Measurements from ENCODE around the gene P3H3.

Gene P3H3

GRCh38 chr12:6788972-6789924 is 39.0 kb upstream of the P3H3 start, which contains the start of gene CD4:
Gene CD4, plus strand, starts transcription at chr12:6789528. Its CDS starts 10,611 bp downstream, at chr12:6800139.
- H3K9me3 Mint-ChIP-seq = no peaks in the 10 kb centered on the region
- peak within 1 kb of the TSS in 1 of 2 donors; percentile 47 for H3K4me3 Mint-ChIP-seq
- DNase-seq (no peak), ATAC-seq (replicated peaks) (peak; percentile 45)
- peaks cover 5 to 14% of the 10 kb centered on the region in 2 donors for H3K4me1 Mint-ChIP-seq (ENCODE audit: low read depth in 2 of 2)
- peaks cover 0 to 8% of the 10 kb centered on the region in 2 donors for H3K27me3 Mint-ChIP-seq
- H3K27ac Mint-ChIP-seq = peak within 1 kb of the TSS; percentile 1 to 5
- no peaks in the 10 kb centered on the region for H3K36me3 Mint-ChIP-seq (ENCODE audit: insufficient read depth)

GRCh38 chr12:6790496-6791150 is 37.6 kb upstream of the P3H3 start:
- peak overlapping the region in 1 of 2 donors; percentile 33 for H3K4me3 Mint-ChIP-seq

GRCh38 chr12:6791931-6792520 is 36.2 kb upstream of the P3H3 start:
- no peaks in the 10 kb centered on the region for H3K9me3 Mint-ChIP-seq
- H3K4me3 Mint-ChIP-seq = peak overlapping the region in 1 of 2 donors; percentile 50
- ATAC-seq (replicated peaks) = peak; percentile 20
- H3K27ac Mint-ChIP-seq = no peak overlapping the region
- peaks cover 5 to 11% of the 10 kb centered on the region in 2 donors for H3K4me1 Mint-ChIP-seq (ENCODE audit: low read depth in 2 of 2)
- DNase-seq = no peak
- peaks cover 5% of the 10 kb centered on the region for H3K36me3 Mint-ChIP-seq (ENCODE audit: insufficient read depth)
- peaks cover 25 to 31% of the 10 kb centered on the region in 2 donors for H3K27me3 Mint-ChIP-seq

More at GRCh38 chr12:6790496-6791150, 37.6 kb upstream of the P3H3 start:
- no peak for DNase-seq
- H3K9me3 Mint-ChIP-seq = no peaks in the 10 kb centered on the region
- peak; percentile 35 for ATAC-seq (replicated peaks)
- peaks cover 2% of the 10 kb centered on the region for H3K36me3 Mint-ChIP-seq (ENCODE audit: insufficient read depth)
- peaks cover 5 to 14% of the 10 kb centered on the region in 2 donors for H3K4me1 Mint-ChIP-seq (ENCODE audit: low read depth in 2 of 2)
- H3K27ac Mint-ChIP-seq = no peak overlapping the region
- H3K27me3 Mint-ChIP-seq = peaks cover 11 to 17% of the 10 kb centered on the region in 2 donors

- Mint-ChIP-seq H3K4me1 (ENCODE audit: low read depth in 2 of 2) (peaks cover 5 to 11% of the 10 kb centered on the region in 2 donors), H3K9me3 (no peaks in the 10 kb centered on the region), H3K27me3 (peaks cover 29 to 34% of the 10 kb centered on the region in 2 donors), H3K36me3 (ENCODE audit: insufficient read depth) (peaks cover 5% of the 10 kb centered on the region), H3K27ac (no peak overlapping the region), H3K4me3 (peak overlapping the region in 1 of 2 donors; percentile 50)
- DNase-seq (no peak), ATAC-seq (replicated peaks) (peak; percentile 61)
Observed at GRCh38 chr12:6792522-6793201, 35.5 kb upstream of the P3H3 start.

- peaks cover 5 to 11% of the 10 kb centered on the region in 2 donors for H3K4me1 Mint-ChIP-seq (ENCODE audit: low read depth in 2 of 2)
- H3K27me3 Mint-ChIP-seq = peaks cover 34 to 38% of the 10 kb centered on the region in 2 donors
- peaks cover 5% of the 10 kb centered on the region for H3K36me3 Mint-ChIP-seq (ENCODE audit: insufficient read depth)
- no peaks in the 10 kb centered on the region for H3K9me3 Mint-ChIP-seq
- no peak overlapping the region for H3K4me3 Mint-ChIP-seq
- ATAC-seq (replicated peaks) = no peak
- no peak overlapping the region for H3K27ac Mint-ChIP-seq
- no peak for DNase-seq
Observed at GRCh38 chr12:6795088-6795487, 33.1 kb upstream of the P3H3 start.

- Mint-ChIP-seq H3K36me3 (ENCODE audit: insufficient read depth) (peaks cover 6% of the 10 kb centered on the region), H3K4me3 (no peak overlapping the region), H3K27ac (no peak overlapping the region), H3K4me1 (ENCODE audit: low read depth in 2 of 2) (peaks cover 5 to 11% of the 10 kb centered on the region in 2 donors), H3K27me3 (peaks cover 34 to 38% of the 10 kb centered on the region in 2 donors), H3K9me3 (no peaks in the 10 kb centered on the region)
- DNase-seq (no peak), ATAC-seq (replicated peaks) (no peak)
Observed at GRCh38 chr12:6796576-6796975, 31.6 kb upstream of the P3H3 start.

- peaks cover 26 to 38% of the 10 kb centered on the region in 2 donors for H3K27me3 Mint-ChIP-seq
- no peak for DNase-seq
- no peak overlapping the region for H3K4me3 Mint-ChIP-seq
- H3K4me1 Mint-ChIP-seq (ENCODE audit: low read depth in 2 of 2) = no peaks in the 10 kb centered on the region
- H3K27ac Mint-ChIP-seq = no peak overlapping the region
- H3K9me3 Mint-ChIP-seq = no peaks in the 10 kb centered on the region
- peaks cover 14% of the 10 kb centered on the region for H3K36me3 Mint-ChIP-seq (ENCODE audit: insufficient read depth)
- no peak for ATAC-seq (replicated peaks)
Observed at GRCh38 chr12:6799147-6799546, 29.1 kb upstream of the P3H3 start.

- Mint-ChIP-seq H3K9me3 (no peaks in the 10 kb centered on the region), H3K27ac (no peak overlapping the region), H3K36me3 (ENCODE audit: insufficient read depth) (peaks cover 13% of the 10 kb centered on the region), H3K4me1 (ENCODE audit: low read depth in 2 of 2) (no peaks in the 10 kb centered on the region), H3K4me3 (no peak overlapping the region), H3K27me3 (no peaks in the 10 kb centered on the region)
- ATAC-seq (replicated peaks) = no peak
- DNase-seq = no peak
Observed at GRCh38 chr12:6807170-6807569, 21.0 kb upstream of the P3H3 start.

GRCh38 chr12:6809056-6809455 is 19.2 kb upstream of the P3H3 start:
- no peak for DNase-seq
- H3K4me3 Mint-ChIP-seq = no peak overlapping the region
- H3K4me1 Mint-ChIP-seq (ENCODE audit: low read depth in 2 of 2) = no peaks in the 10 kb centered on the region
- H3K36me3 Mint-ChIP-seq (ENCODE audit: insufficient read depth) = peaks cover 12% of the 10 kb centered on the region
- no peak for ATAC-seq (replicated peaks)
- H3K9me3 Mint-ChIP-seq = no peaks in the 10 kb centered on the region
- H3K27ac Mint-ChIP-seq = no peak overlapping the region
- H3K27me3 Mint-ChIP-seq = peaks cover 4% of the 10 kb centered on the region in 2 donors

- Mint-ChIP-seq H3K27ac (no peak overlapping the region), H3K36me3 (ENCODE audit: insufficient read depth) (peaks cover 9% of the 10 kb centered on the region), H3K4me1 (ENCODE audit: low read depth in 2 of 2) (no peaks in the 10 kb centered on the region), H3K27me3 (peaks cover 13 to 19% of the 10 kb centered on the region in 2 donors), H3K9me3 (no peaks in the 10 kb centered on the region), H3K4me3 (no peak overlapping the region)
- ATAC-seq (replicated peaks) (no peak), DNase-seq (no peak)
Observed at GRCh38 chr12:6810758-6811157, 17.4 kb upstream of the P3H3 start.

GRCh38 chr12:6813363-6813762 is 14.8 kb upstream of the P3H3 start:
- H3K36me3 Mint-ChIP-seq (ENCODE audit: insufficient read depth) = peaks cover 4% of the 10 kb centered on the region
- ATAC-seq (replicated peaks) (no peak), DNase-seq (no peak)
- H3K27me3 Mint-ChIP-seq = peaks cover 13 to 19% of the 10 kb centered on the region in 2 donors
- no peaks in the 10 kb centered on the region for H3K9me3 Mint-ChIP-seq
- H3K4me3 Mint-ChIP-seq = no peak overlapping the region
- H3K27ac Mint-ChIP-seq = no peak overlapping the region
- H3K4me1 Mint-ChIP-seq (ENCODE audit: low read depth in 2 of 2) = no peaks in the 10 kb centered on the region

GRCh38 chr12:6816598-6816997 is 11.6 kb upstream of the P3H3 start:
- DNase-seq = no peak
- ATAC-seq (replicated peaks) = no peak
- H3K36me3 Mint-ChIP-seq (ENCODE audit: insufficient read depth) = no peaks in the 10 kb centered on the region
- H3K27ac Mint-ChIP-seq = peak overlapping the region in 1 of 2 donors; percentile 39
- H3K27me3 Mint-ChIP-seq = peaks cover 23 to 35% of the 10 kb centered on the region in 2 donors
- no peak overlapping the region for H3K4me3 Mint-ChIP-seq
- no peaks in the 10 kb centered on the region for H3K9me3 Mint-ChIP-seq
- peaks cover 0 to 7% of the 10 kb centered on the region in 2 donors for H3K4me1 Mint-ChIP-seq (ENCODE audit: low read depth in 2 of 2)

- no peak overlapping the region for H3K4me3 Mint-ChIP-seq
- ATAC-seq (replicated peaks) = no peak
- peak overlapping the region in 1 of 2 donors; percentile 39 for H3K27ac Mint-ChIP-seq
- no peak for DNase-seq
- H3K9me3 Mint-ChIP-seq = no peaks in the 10 kb centered on the region
- H3K27me3 Mint-ChIP-seq = peaks cover 27 to 40% of the 10 kb centered on the region in 2 donors
- no peaks in the 10 kb centered on the region for H3K36me3 Mint-ChIP-seq (ENCODE audit: insufficient read depth)
- peaks cover 3 to 10% of the 10 kb centered on the region in 2 donors for H3K4me1 Mint-ChIP-seq (ENCODE audit: low read depth in 2 of 2)
Observed at GRCh38 chr12:6817098-6817497, 11.1 kb upstream of the P3H3 start.
